HG02981 (cell line): ENCODE data around the gene RAD51B.

Source experiments
- ATAC-seq: cut with Tn5 transposase; IDR thresholded peaks from one replicate; pipeline ENCODE4 v1.9.1; 2021; ENCODE audit warnings: mild to moderate bottlenecking, moderate library complexity; ENCODE audit not compliant: unreplicated experiment

Gene RAD51B

DNA sequence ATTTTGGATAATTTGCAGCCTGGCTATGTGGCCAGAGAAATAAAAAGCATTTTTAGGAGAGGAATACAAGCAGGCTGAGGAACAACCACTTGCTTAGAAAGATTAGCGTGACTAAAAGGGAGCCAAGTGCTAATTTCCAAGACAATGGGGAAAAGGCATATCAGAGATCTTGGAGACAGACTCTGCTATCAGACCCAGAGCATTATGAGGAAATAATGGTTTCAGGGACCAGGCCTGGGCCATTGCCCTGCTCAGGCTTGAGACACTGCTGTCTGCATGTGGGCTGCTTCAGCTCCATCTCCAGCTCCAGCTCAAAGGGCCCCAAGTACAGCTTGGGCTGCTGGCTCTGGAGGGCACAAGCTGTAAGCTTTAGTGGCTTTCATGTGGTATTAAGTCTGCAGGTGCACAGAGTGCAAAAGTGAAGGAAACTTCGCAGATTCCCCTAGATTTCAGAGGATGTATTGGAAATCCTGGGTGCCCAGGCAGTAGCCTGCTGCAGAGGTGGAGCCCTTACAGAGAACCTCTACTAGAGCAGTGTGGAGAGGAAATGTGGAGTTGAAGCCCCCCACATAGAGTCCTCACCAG lies 524.0 kb downstream of the RAD51B start:
- ATAC-seq, result no peak

DNA sequence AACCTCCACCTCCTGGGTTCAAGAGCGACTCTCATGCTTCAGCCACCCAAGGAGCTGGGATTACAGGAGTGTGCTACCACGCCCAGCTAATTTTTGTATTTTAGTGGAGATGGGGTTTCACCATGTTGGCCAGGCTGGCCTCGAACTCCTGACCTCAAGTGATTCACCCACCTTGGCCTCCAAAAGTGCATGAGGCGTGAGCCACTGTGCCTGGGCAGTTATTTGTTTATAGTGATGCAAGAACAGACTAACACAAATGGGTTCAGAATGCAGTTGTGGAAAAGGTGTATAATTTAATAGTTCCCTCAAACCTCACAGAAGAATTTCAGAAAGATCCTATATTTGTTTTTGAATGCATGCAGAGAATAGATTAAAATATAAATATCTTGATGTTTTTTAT lies 526.2 kb downstream of the RAD51B start:
- ATAC-seq, result no peak

DNA sequence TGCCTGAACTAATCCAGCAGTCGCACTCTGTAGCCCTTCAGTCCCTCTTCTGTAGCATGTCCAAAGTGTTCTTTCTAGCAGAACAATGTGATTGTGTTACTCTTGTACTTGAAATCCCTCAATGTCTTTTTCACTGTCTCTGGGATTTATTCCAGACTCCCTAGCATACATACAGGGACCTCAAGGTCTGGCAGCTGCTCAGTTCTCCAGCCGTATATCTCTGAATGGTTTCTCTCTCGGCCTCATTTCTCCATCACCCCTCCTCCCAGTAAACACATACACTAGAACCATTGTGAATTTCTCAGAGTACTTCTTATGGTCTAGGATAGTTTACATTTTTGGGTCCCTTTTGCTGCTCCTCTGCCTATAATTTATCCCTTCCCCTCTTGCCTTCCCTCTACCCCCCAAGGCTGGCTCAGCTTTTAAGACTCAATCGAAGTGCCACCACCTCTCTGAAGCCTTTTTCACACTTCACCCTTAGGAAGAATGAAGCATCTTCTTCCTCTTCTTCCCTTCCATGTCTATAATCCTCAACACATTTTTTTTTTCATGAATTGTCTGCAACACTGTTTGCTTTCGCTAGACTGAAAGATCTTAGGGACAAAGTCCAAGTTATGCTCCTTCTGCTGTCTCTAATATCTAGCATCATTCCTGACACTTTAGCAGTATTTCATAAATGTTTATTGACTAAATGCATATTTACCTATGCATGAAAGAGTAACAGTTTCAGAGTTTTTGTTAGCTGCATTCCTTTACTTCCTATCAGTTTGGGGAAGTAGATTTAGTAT lies 527.2 kb downstream of the RAD51B start:
- no peak for ATAC-seq

DNA sequence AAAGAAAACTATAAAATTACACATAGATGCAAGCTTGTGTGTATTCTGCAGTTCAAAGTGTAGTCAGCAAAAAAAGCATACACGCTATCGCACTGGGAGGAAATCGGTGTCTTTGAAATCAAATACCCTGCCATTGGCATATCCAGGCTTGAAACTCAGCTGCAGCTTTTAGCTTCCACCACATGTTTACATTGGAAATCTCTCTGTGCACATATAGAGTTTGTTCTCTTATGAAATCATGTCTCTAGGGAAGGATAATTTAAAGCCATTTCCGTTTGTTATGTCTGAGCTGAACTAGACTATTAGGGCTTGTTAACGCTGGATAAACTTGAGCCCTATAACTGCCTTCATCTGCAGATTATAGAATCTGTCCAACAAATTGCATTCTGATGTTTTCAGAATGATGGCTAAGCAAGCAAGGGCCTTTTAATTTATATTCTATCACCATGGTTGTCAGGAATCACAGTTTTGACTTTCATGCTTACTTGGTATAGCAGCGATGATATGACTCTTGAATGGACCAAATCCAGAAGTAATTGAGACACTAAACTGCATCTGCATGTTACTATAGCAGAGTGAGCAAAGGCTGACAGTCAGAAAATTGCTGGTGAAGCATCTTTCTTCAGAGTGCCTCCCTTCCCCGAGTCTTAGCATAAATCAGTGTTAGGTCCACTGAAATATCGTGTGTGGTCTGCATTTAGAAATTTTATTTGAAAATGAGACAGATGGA lies 530.5 kb downstream of the RAD51B start:
- ATAC-seq, result no peak

DNA sequence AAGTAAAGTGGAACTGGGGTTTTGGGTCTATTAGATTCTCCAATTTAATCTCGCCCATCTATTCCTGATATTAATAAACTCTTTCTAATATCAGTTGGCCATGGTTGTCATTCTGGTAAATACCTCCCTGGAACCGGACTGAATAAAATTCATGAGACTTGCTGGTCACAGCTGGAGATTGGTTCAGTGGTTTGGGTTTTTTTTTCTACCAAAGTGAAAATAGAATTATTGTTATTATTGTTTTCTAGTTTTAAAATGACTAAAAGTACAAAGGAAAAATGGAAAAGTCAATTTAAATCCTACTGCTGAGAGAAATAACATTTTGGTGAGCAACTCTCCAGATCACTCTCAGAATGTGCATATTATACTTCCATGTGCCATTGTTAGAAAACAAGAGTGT lies 535.8 kb downstream of the RAD51B start:
- no peak for ATAC-seq

DNA sequence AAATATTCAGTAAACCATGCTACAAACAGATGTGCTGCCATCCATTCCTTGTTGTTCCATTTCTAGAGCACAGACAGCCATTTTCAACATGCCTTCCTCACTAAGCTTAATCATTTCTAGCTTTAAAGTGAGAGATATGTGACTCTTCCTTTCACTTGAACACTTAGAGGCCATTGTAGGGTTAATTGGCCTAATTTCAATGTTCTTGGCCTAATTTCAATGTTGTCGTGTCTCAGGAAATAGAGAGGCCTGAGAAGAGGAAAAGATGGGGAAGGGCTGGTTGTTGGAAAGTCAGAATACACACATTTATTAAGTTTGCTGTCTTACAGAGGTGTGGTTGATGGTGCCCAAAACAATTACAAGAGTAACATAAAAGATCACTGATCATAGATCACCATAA lies 538.2 kb downstream of the RAD51B start:
- ATAC-seq, result no peak

DNA sequence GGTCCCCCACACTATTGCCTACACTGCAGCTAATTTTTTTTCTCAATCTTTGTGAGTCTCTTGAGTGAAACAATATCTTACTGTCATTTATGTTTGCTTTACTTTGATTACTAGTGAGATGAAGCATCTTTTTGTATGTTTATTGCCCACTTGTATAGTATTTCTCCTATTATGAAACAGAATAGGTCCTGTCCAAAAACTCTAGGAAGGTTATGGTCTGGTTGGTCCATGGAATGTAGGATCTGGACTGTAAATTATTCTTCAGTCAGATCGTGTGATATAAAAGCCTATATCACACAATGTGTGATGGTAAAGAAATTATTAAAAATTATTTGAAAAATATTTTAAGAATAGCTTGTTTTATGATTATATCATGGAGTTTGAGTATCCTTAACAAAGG lies 538.9 kb downstream of the RAD51B start:
- no peak for ATAC-seq

DNA sequence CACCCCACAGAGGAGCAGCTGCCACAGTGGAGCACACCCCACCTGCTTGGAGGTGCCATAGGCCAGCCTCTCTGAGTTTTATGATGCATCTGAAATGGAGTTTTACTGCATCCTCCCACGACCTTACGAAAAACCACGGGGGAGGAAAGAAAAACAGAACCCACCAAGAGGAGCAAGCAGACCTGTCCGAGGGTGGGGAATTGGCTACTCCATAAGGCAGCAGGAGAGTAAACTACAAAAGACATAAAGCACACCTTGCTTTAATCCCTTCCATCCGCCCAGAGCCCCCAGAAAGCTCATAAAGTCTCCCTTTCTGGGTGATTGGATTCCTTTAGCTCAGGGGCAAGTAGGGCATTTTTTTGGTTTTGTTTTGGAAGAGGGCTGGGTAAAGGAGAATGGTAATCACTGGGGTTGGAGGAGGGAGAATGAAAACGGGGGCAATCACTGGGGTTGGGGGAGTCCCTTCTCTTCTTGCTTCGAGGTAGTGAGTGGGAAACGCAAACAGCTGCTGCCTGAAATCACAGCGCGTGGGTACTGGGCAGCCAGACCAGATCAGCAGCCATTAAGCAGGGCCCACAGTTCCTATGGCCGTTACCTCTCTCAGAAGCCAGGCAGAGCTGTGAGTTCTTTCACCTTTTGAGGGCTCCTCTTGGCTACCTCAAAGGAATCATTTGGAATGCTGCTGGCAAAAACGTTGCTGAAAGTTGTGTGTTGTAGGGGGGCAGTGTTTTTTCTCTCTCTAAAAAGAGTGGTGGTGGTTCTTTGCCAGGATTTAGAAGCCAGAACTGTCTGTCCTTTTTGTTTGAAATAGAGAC lies 539.6 kb downstream of the RAD51B start:
- ATAC-seq, result no peak

DNA sequence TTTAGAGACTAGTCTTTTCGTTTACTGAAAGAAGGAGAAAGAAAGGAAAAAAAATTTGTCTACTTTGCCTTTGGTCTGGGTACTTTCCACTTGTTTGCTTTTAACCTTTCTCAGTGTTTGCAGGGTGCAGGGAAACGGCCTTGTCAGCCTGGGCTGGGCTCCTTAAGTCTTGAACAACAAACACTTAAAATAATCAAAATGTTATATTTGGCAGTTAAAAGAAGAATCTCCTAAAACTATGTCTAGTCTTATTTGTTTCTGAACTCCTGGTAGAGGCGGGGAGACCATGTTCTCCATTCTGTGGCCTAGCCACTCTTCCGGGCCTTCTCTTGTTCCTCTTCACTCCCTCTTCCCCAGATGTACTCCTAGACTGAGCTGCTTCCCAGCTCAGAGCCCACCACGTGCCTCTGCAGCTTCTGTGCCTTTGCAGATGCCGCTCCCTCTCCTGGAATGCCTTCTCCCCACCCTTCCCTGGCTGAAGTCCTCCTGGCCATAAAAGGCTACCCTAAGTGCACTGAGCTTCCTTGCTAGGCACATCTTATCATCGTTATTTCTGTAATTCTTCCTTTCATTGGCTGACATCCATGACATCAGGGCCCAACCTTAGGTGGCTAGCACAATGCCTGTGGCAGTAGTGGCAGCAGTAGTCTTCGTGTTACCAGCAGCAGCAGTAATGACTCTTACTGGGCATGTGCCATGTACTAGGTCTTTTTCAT lies 540.4 kb downstream of the RAD51B start:
- ATAC-seq, result no peak

DNA sequence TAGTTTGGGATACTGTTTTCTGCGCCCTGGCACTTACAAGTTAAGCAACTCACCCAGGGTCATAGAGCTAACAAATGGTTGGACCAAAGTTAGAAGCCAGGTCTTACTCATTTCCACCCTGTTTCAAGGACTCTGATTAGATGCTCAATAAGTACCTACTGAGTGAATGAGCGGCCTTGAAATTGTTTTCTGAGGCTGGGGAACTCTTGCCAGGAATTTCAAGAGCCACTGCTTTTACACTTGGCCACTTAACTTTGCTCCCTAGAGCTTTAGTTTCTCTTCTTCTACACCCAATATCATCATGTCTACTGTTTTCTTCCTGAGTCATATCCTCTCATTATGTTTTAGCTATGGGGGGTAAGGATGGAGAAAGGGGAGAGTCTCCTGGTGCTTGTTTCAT lies 541.7 kb downstream of the RAD51B start:
- no peak for ATAC-seq

DNA sequence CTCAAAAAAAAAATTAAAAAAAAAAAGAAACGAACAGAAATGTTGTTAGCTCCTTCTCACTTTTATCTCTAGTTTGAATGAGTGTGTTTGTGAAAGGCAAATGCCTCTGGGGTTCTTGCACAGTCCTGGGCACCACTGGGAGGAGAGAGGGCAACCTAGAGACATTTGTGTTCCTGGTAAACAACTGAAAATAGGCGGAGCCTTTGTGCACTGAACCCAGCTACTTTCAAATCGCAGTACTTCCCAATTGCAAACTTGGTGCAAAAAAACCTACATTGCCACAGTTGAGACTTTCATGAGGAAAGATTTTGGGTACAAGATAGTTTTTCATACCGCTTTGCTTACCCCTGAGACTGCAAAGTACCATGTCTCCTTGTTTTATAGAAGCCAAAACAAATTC lies 543.3 kb downstream of the RAD51B start:
- ATAC-seq, result no peak

DNA sequence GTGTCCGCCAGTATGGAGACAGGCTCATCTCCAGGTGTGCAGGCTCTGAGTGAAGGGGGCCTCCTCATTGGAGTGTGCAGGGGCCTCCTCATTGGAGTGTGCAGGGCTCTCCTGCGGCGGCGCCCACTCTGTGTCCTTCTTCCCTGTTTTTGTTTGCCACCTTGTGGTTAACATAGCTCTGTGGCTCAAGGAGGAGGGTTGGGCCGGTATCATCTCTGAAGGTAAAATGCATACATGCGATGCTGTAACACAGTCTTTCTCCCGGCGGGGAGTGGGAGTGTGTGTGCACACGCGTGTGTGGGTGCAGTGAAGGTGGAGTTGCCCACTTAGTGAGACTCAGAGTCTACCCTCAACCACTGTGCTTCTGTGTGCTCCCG lies 543.9 kb downstream of the RAD51B start:
- no peak for ATAC-seq

DNA sequence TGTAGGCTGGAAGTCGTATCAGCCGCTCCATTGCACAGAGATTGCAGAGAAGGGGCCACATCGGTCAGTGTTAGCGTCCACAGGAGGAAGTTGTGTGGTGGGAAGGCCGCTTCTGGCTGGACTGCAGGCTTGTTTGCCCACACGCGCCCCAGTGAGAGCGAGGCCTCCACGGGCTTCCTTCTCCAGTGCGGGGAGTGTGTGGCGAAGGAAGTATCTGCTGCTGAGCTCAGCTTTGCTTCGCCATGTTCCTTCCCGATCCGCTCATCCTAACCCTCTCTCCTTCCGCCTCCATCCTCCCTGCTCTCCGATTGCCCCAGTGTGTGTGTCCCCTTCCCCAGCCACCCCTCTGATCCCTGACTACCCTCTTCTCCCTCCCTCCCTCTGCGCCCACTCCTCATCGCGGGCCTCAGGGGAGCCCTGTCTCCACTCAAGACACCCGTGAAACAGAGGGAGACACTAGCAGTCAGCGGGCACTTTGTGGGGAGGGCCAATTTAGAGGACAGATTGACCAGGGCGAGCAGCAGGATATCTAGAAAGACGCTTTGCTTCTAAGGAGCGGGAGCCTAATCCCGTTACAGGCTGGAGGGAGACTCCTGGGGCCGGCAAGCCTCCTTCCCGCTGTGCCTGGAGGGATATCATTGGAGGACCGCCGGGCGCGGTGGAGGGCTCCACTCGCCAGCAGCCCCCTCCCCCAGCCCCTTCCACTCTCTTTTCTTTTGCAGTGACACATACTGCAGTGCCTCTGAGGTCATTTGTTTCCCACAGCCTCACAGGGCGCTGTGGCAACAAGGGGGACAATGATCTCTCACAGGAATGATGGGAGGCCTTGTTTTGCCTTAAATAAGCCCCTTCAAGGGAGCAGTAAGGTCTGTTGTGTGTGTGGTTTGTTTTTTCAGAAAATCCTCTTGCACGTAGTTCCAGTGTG lies 544.5 kb downstream of the RAD51B start:
- no peak for ATAC-seq

DNA sequence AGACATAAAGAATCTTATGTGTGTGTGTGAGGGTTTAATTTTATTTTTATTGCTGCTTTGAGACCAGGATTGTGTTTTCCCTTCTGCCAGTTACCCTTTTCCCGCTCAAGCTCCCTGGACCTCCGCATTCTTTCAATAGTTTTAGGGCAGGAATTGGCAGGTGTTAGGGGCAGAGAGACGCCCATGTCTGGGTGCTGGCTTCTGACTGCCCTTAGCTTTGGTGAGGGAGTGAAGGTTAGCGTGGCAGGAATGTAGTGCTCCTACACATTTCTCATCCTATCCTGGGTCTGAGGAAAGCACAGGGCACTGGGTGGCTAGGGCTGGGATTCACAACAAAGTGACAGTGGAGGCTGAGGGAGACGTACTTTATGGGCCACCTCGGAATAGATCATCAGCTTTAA lies 545.2 kb downstream of the RAD51B start:
- ATAC-seq, result no peak

DNA sequence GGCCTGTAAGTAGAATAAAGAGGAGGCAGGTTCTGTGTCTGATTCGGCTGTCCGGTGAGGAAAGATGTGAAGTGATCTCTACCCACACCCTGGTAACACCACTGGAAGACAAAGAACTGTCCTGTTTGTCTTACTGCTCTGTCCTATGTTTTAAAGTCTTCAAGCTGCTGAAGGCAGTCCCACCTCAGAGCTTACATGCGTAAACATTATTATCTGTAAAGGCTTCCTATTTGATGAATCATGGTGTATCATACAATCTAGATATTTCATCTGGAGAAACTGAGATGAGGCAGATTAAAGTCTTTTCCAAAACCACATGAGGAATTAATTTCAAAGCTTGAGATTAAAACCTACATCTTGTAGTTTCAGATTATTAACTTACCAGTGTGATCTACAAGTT lies 545.6 kb downstream of the RAD51B start:
- no peak for ATAC-seq

DNA sequence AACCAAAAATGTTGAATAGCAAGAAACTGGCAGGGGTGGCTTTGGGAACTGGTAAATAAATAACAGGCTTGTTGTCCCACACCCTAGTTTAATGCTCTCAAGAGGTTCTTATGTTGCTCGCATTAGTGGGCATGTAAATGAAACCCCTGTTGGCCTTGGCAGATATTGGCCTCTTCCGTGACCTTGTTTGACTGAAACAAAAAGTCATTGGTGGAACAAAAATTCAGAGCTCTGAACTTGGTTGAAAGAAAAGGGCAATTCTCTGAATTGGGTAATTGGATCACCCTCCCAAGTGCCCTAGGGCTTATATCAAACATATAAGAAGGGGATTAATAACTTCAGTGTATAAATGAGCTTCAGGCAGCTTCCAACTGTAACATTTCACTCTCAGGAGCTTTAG lies 547.1 kb downstream of the RAD51B start:
- ATAC-seq, result no peak

DNA sequence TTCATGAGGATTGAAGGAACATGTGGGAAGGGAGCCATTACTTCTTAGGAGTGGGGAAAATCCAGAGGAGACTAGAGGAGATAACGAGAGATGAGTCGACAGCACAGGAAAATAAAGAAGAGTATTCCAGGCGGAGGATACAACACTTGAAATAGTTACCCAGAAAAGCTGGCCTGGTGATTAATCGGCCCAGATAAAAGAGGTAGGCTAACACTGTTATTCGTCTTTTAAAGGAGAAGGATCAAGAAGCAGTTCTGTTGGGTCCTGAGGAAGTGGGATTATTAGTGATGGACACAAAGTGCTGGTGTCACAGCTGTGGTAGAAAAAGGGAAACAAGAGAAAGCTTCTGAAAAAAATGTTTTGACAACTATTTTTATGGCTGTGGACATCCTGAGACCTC lies 548.0 kb downstream of the RAD51B start:
- no peak for ATAC-seq

DNA sequence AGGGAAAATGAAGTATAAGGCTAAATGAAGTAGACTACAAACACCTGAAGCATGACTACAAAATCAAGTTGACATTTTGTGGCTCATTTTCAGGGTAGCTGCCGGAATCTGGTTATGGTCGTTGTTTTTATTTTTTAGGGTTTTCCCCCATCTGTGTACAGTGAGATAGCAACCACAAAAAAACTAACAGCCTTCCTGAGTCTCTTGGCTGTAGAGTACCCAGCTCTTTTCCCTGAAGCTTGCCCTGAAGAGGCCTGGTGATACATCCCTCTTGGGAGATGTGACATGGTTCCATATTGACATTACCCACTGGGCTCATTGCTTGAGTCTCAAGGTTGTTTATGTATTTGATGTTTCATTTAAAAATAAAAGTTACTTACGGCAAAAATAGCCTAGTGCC lies 549.3 kb downstream of the RAD51B start:
- ATAC-seq, result peak; percentile 50

DNA sequence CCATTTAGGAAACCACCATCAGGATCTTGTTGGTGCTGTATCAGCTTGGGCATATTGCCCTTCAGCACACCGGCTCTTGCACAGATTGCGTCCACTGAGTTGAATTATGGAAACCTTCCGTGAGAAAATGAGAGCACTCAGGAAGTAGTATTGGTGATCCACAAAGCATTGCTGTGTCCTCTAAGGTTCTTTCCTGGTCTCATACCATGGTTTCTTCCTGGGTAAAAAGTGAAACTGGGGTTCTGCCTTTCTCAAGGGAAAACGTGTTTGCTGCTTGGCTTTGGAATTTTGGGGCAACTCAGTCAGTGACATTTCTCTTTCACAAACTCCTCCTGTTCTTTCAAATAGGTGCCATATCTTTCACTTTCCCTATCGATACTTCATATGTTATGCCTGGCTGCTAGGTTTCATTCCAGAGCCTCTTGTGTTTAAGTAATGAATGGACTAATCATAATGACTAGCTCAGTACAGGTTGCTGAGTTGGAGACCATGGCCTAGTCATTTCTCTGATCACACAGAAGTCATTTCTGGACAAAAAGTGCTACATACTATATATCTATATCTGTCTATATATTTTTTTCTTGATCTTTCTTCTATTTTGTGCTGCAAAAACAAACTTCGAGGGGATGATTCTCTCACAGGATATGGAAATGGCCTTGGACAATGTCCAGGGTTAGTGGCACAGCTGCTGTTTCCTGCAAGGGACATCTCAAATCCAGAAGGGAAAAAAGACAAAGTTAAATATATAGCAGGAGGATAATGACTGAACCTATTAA lies 549.9 kb downstream of the RAD51B start:
- peak; percentile 47 for ATAC-seq
